ENCODE measurements around the gene AMPH.

DNA sequence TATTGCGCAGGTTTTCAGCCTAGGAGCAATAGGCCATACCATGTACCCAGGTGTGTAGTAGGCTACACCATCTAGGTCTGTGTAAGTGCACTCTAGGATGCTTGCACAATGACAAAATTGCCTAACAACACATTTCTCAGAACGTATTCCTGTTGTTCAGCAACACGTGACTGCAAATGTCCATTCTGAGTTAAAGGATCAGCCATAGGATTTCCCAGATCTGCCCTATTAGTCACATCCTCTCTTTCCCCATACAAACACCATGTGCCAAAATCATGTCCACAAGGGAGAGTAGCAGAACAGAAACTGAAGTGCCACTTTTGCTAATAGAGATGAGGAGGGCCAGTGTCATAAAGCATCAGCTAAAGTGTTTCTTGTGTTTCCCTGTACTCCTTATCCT, 42.6 kb upstream of the AMPH start:
- TF ChIP-seq, protein P1, sequence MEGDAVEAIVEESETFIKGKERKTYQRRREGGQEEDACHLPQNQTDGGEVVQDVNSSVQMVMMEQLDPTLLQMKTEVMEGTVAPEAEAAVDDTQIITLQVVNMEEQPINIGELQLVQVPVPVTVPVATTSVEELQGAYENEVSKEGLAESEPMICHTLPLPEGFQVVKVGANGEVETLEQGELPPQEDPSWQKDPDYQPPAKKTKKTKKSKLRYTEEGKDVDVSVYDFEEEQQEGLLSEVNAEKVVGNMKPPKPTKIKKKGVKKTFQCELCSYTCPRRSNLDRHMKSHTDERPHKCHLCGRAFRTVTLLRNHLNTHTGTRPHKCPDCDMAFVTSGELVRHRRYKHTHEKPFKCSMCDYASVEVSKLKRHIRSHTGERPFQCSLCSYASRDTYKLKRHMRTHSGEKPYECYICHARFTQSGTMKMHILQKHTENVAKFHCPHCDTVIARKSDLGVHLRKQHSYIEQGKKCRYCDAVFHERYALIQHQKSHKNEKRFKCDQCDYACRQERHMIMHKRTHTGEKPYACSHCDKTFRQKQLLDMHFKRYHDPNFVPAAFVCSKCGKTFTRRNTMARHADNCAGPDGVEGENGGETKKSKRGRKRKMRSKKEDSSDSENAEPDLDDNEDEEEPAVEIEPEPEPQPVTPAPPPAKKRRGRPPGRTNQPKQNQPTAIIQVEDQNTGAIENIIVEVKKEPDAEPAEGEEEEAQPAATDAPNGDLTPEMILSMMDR (IDR thresholded peaks at IDR 0.05): no peak
- no peak for TF ChIP-seq POLR2A (IDR thresholded peaks at IDR 0.05)

Data from uterus (tissue), 2 donors.